ENCODE measurements around the gene BCL6.

BCL6 gene

GRCh38 chr3:187767266-187768012, 22.2 kb upstream of the BCL6 start:
- CTCF ChIA-PET, result interaction anchor here (1.0 to 1.2 kb wide), 3 partner anchors 20 to 29 kb away, joined by 3 to 4 read pairs (median 3); no protein-coding TSS in a partner anchor
- POLR2A ChIA-PET, result interaction anchor here (0.7 kb wide), 1 partner anchor 847 kb away, joined by 4 read pairs; no protein-coding TSS in a partner anchor
- DNase-seq (ENCODE audit: extremely low spot score), result no peak
- TF ChIP-seq CTCF (IDR thresholded peaks at IDR 0.05; ENCODE audit: control extremely low read depth, extremely low read depth, low read depth, missing control alignments), result no peak

- no peak for TF ChIP-seq CTCF (IDR thresholded peaks at IDR 0.05; ENCODE audit: control extremely low read depth, extremely low read depth, low read depth, missing control alignments)
- CTCF ChIA-PET, result no interaction called here
- POLR2A ChIA-PET, result no interaction called here
- DNase-seq (ENCODE audit: extremely low spot score), result no peak
Observed at GRCh38 chr3:187765342-187765741, 20.1 kb upstream of the BCL6 start.

GRCh38 chr3:187763850-187764648, 18.8 kb upstream of the BCL6 start:
- no peak for DNase-seq (ENCODE audit: extremely low spot score)
- ChIA-PET POLR2A (no interaction called here), CTCF (interaction anchor here (2.2 to 2.4 kb wide), 2 partner anchors 14 to 24 kb away, joined by 8 to 11 read pairs; no protein-coding TSS in a partner anchor)
- no peak for TF ChIP-seq CTCF (IDR thresholded peaks at IDR 0.05; ENCODE audit: control extremely low read depth, extremely low read depth, low read depth, missing control alignments)

GRCh38 chr3:187762792-187763191, 17.5 kb upstream of the BCL6 start:
- TF ChIP-seq CTCF (IDR thresholded peaks at IDR 0.05; ENCODE audit: control extremely low read depth, extremely low read depth, low read depth, missing control alignments), result no peak
- POLR2A ChIA-PET, result no interaction called here
- no peak for DNase-seq (ENCODE audit: extremely low spot score)
- CTCF ChIA-PET, result interaction anchor here (1.1 to 2.4 kb wide), 5 partner anchors 12 to 1192 kb away, joined by 3 to 11 read pairs (median 7); no protein-coding TSS in a partner anchor

- CTCF ChIA-PET, result interaction anchor here (0.6 to 2.4 kb wide), 3 partner anchors 10 to 180 kb away, joined by 3 to 10 read pairs (median 3); no protein-coding TSS in a partner anchor
- TF ChIP-seq CTCF (IDR thresholded peaks at IDR 0.05; ENCODE audit: control extremely low read depth, extremely low read depth, low read depth, missing control alignments), result no peak
- POLR2A ChIA-PET, result no interaction called here
- no peak for DNase-seq (ENCODE audit: extremely low spot score)
Observed at GRCh38 chr3:187759601-187760000, 14.3 kb upstream of the BCL6 start.

GRCh38 chr3:187758318-187758955, 13.2 kb upstream of the BCL6 start:
- ChIA-PET CTCF (interaction anchor here (1.0 to 1.3 kb wide), 3 partner anchors 9 to 11 kb away, joined by 3 to 4 read pairs (median 3); no protein-coding TSS in a partner anchor), POLR2A (no interaction called here)
- no peak for TF ChIP-seq CTCF (IDR thresholded peaks at IDR 0.05; ENCODE audit: control extremely low read depth, extremely low read depth, low read depth, missing control alignments)
- DNase-seq (ENCODE audit: extremely low spot score), result no peak
